Renal pelvis (tissue), 4 donors: ENCODE measurements around the gene NTSR2. TPM values are rescaled to one million over a fixed set of nuclear protein-coding genes. Genes with fewer than 3 reads are reported as not detected.

Source experiments
- DNase-seq: peaks from one replicate; pipeline ENCODE4 v3.0.0-alpha.2; 2013
- polyA plus RNA-seq, 3 donors: library from polyadenylated mRNA; unstranded; fragments of 120-200 nt; gene quantifications; one replicate each; pipeline ENCODE4 v1.2.1, GENCODE V29; 2013; ENCODE audit not compliant: insufficient read length in 3 of 3

The NTSR2 gene
- polyA plus RNA-seq, 3 donors: not detected

DNA sequence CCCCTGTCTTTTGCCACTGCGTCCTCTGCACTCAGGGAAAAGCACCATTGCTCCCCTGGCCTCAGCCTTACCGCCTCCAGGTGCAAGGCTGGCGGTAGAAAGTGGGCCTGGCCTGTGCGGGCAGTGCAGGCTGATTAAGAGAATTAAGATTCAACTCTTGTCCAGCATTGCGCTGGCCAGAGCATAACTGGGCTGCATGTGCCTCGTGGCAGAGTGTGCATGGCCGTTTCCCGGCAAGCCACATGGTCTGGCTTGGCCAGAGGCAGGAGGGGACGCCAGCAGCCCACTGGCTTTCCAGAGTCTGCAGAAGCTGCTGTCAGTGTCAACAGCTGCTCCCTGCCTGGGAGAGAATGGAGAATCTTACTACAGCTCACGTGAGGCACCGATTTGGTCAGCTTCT, 12.3 kb downstream of the NTSR2 start:
- DNase-seq: no peak

DNA sequence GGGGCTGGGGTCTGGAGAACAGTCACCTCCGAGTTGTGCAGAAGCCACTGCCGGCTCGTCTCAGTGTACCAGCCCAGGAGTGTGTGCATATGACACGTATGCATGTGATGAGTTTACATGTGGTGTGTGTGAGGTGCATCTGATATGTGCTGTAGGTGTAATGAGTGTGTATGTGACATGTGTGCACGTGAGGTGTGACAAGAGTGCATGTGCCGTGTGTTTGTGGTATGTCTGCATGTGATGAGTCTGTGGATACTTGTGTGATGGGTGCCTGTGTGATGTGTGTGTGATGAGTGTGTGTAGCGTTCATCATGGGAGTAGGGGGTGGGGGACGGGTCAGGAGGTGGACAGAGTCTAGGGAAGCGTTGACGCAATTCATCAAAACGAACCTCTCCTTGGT, 12.8 kb downstream of the NTSR2 start:
- DNase-seq: no peak

DNA sequence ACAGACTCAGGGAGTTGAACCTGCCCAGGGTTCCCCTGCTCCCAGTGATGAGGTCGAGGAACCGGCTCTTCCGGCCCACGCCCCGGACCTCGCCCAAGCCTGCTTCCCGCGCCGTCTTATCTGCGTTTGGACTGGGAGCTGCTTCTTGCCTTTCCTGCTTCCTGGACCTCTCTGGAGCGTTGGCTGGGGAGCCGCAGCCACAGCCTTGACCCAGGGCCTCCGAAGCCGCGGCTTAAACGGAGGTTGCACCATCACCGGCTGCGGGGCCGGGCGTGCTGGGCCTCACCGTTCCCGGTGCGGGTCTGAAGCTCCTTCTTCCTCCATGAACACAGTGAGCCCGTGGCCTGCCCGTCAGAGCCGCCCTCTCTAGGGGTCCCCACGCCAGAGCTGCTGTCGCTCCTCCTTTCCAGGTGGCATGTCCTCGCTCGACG, 13.3 kb downstream of the NTSR2 start:
- DNase-seq: no peak

DNA sequence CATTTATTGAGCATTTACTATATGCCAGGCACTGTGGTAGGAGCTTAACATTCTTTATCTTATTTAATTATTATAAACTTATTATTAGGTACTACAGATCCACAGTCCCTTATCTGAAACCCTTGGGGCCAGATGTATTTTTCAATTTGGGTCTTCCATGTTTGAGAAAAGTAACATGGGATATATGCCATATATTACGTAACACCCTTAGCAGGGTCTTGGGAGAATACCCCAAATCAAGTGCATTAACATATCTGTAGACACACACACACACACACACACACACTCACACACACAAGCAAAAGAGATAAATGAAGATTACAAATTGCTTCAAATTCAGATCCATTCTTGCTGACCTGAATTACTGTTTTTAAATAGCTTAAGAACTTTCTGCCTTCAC, 13.7 kb downstream of the NTSR2 start:
- DNase-seq: no peak

DNA sequence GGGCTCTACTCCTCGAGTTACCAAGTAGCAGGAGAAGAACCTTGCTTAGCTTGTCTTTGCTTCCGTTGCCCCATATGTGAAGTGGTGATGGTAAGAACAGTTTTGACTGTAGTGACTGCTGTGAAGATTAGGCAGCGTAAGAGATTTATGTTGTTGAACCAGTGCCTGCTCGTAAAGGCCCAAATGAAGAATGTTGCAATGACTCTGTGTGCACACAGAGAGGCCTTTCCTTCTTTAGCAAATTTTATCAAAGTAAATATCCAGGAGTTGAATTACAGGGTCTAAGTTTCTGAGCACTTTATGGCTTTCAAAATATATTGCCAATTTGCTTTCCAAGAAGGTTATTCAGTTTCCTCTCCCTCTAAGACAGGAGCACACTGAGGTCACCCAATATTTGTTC, 14.5 kb downstream of the NTSR2 start:
- peak; percentile 26 for DNase-seq

DNA sequence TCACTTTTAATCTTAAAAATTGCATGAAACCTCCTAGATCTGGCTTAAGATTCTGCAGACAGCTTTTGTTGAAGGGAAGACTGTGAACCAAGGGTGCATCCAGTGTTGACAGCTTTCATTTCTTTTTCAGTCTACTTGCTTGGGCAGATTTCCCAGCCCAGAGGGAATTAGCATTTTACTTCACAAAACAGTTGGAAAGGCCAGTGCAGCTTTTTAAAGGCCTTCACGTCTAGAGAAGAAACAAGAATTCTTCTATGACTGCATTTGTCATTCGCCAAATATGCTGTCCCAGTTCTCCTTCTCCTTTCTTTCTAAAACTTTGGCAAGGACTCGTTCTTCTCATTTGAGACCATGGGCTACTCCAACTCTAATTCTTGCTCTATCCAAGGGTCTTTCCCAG, 17.4 kb downstream of the NTSR2 start:
- no peak for DNase-seq

GRCh38 chr2:11651856-11652548, 18.0 kb downstream of the NTSR2 start:
- no peak for DNase-seq

DNA sequence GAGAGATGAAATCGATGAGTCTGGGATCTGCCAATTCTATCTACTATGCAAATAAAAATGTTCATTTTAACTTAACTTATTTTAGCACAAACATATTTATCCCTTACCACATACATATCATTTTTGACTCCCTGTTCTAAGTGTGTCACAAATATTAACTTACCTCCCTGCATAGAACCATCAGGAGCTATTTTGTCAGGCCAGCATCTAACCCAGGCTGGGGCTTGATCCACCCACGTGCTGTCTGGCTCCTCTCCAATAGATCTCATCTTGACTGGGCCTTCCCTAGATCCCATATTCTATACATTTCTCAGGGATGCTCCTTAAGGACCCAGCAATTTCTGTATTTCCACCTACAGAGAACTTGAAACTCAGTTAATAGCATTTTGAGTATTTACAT, 20.9 kb downstream of the NTSR2 start:
- DNase-seq: no peak

GRCh38 chr2:11647834-11648600, 22.0 kb downstream of the NTSR2 start:
- DNase-seq: no peak

- DNase-seq: no peak
Measured at GRCh38 chr2:11646530-11646929, 23.5 kb downstream of the NTSR2 start.

DNA sequence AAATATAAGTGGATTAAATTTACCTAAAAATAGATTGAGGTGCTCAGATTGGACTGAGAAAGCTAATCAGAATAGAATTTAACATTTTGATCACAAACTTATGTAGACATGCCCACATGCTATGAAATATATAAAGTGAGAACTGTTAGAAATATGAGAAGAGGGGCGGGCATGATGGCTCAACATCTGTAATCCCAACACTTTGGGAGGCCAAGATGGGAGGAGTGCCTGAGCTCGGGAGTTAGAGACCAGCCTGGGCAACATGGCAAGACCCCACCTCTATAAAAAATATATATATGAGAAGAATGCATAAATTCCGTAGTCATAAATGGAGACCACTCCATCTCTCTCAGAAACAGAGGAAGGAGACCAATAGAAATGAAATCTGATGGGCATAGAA, 25.7 kb downstream of the NTSR2 start:
- DNase-seq: no peak

GRCh38 chr2:11642972-11643371, 27.0 kb downstream of the NTSR2 start:
- no peak for DNase-seq

- DNase-seq: no peak
Measured at GRCh38 chr2:11640132-11640531, 29.9 kb downstream of the NTSR2 start.

DNA sequence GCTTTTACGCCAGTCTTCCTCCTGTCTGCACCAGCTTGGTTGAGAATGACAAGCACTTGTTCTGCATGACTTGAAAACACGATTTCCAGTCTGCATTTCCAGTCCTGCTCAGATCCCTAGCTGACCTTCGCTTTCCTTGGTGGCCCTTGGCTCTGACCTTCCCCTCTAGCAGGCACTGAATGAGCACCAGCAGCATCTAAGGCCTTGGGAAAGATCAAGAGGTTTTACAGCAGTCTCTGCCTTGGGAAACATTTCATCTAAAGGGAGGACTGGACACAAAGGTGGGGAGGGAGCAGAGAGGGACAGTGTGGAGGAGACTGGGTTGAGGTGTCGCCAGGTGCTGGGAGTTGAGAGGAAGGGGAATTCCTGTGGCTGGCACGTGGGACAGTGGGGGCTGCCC, 30.5 kb downstream of the NTSR2 start:
- no peak for DNase-seq

- no peak for DNase-seq
Measured at GRCh38 chr2:11637546-11637945, 32.4 kb downstream of the NTSR2 start.

DNA sequence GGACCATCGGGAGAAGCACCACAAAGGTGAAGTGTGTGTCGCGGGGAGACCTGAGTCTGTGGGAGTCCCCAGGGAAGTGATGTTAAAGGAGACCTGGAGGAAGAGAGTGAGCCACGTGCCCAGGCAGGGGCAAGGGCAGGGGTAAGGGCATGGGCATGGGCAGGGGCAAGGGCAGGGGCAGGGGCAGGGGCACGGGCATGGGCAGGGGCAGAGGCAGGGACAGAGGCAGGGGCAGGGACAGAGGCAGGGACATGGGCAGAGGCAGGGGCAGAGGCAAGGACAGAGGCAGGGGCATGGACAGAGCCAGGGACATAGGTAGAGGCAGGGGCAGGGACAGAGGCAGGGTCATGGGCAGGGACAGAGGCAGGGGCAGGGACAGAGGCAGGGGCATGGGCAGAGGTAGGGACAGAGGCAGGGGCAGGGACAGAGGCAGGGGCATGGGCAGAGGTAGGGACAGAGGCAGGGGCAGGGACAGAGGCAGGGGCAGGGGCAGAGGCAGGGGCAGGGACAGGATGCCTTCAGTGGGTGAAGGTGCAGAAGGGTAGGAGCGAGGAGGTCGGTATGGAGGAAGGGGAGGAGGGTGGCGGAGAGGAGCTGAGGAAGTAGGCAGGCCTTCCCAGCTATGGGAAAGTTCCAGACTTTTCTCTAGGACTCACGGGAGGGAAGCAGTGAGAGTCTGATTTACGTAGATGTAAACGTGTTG, 33.3 kb downstream of the NTSR2 start:
- DNase-seq: no peak

- DNase-seq: no peak
Measured at GRCh38 chr2:11635141-11635540, 34.9 kb downstream of the NTSR2 start.

- no peak for DNase-seq
Measured at GRCh38 chr2:11634584-11634983, 35.4 kb downstream of the NTSR2 start.

GRCh38 chr2:11633923-11634478, 36.0 kb downstream of the NTSR2 start:
- no peak for DNase-seq

- DNase-seq: no peak
Measured at GRCh38 chr2:11631462-11631861, 38.5 kb downstream of the NTSR2 start.

DNA sequence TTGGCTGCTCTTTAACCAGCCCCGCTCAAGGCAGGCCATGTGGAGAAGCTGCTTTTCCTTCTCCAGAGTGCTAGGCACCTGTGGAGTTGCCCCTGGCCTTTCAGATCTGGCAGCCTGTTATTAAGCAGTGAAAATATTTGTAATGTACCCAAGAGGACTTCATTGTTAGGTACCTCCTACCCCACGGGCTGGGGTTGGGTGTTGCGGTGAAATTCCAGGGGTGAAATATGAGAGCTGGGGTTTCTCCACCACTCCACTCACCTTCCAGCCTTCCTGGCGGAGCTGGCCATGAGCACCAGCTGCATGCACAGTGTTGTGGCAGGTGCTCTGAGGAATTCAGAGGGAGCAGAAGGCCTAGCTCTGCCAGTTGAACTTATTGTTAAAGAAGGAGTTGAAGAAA, 39.1 kb downstream of the NTSR2 start:
- DNase-seq: no peak

DNA sequence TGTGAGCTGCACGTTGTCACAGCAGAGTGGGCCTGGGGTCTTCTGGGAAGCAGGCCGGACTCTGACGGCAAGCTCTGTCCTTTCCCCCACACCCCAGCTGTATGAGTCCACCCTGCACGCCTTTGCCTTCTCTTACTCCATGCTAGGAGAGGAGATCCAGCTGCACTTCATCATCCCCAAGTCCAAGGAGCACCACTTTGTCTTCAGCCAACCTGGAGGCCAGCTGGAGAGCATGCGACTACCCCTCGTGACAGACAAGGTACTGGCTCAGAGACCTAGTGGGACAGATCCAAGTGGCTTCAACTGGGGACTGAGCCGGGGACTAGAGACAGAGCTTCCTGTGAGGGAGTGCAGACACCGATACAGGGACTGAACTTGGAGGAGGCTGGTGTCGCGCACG, 40.1 kb downstream of the NTSR2 start:
- DNase-seq: no peak

GRCh38 chr2:11629215-11629614, 40.8 kb downstream of the NTSR2 start:
- DNase-seq: no peak
